HG03457 (cell line): ENCODE results near the gene NSF.
"Not testable (repeated sequence)": the region's sequence is repeated elsewhere in the genome, so short reads cannot be mapped to it uniquely, and the experiment has no call there.

Experiments used
- ATAC-seq: cut with Tn5 transposase; IDR thresholded peaks from one replicate; pipeline ENCODE4 v1.9.1; 2021; ENCODE audit warnings: moderate number of reproducible peaks; ENCODE audit not compliant: unreplicated experiment

Gene NSF

GRCh38 chr17:46590157-46591146 lies at the start of gene NSF:
Gene NSF, plus strand, starts transcription at chr17:46590669. Its CDS starts 107 bp downstream, at chr17:46590776.
- ATAC-seq = peak; percentile 63

GRCh38 chr17:46548607-46549006 lies 41.9 kb upstream of the NSF start:
- not testable (repeated sequence) for ATAC-seq

- not testable (repeated sequence) for ATAC-seq
These were observed 31.3 kb upstream of the NSF start for GRCh38 chr17:46559155-46559554.

GRCh38 chr17:46560048-46560447 lies 30.4 kb upstream of the NSF start:
- not testable (repeated sequence) for ATAC-seq

- ATAC-seq = not testable (repeated sequence)
These were observed 24.2 kb upstream of the NSF start for GRCh38 chr17:46566284-46566683.

GRCh38 chr17:46566980-46567379 lies 23.5 kb upstream of the NSF start:
- ATAC-seq = not testable (repeated sequence)

GRCh38 chr17:46571796-46572195 lies 18.7 kb upstream of the NSF start:
- ATAC-seq = not testable (repeated sequence)

- peak; percentile 89 for ATAC-seq
These were observed 11.1 kb upstream of the NSF start, which contains the start of gene ARL17A for GRCh38 chr17:46579083-46580075. Gene ARL17A, minus strand, starts transcription at chr17:46579691. Its CDS starts 3,369 bp downstream, at chr17:46576322.

- ATAC-seq = not testable (repeated sequence)
These were observed 10.4 kb upstream of the NSF start for GRCh38 chr17:46580082-46580481.

GRCh38 chr17:46585444-46585843 lies 5.0 kb upstream of the NSF start:
- not testable (repeated sequence) for ATAC-seq

- ATAC-seq = not testable (repeated sequence)
These were observed 863 bp downstream of the NSF start for GRCh38 chr17:46591332-46591731.

GRCh38 chr17:46598344-46598931 lies 8.0 kb downstream of the NSF start:
- peak; percentile 47 for ATAC-seq

- not testable (repeated sequence) for ATAC-seq
These were observed 10.3 kb downstream of the NSF start for GRCh38 chr17:46600767-46601166.

GRCh38 chr17:46603125-46603524 lies 12.7 kb downstream of the NSF start:
- peak; percentile 73 for ATAC-seq

- ATAC-seq = not testable (repeated sequence)
These were observed 20.8 kb downstream of the NSF start for GRCh38 chr17:46611304-46611703.

GRCh38 chr17:46613876-46614275 lies 23.4 kb downstream of the NSF start:
- not testable (repeated sequence) for ATAC-seq

- ATAC-seq = not testable (repeated sequence)
These were observed 26.7 kb downstream of the NSF start for GRCh38 chr17:46617121-46617520.

GRCh38 chr17:46618975-46619374 lies 28.5 kb downstream of the NSF start:
- not testable (repeated sequence) for ATAC-seq

- not testable (repeated sequence) for ATAC-seq
These were observed 33.3 kb downstream of the NSF start for GRCh38 chr17:46623790-46624189.

GRCh38 chr17:46624726-46625125 lies 34.3 kb downstream of the NSF start:
- ATAC-seq = not testable (repeated sequence)
